ENCODE results near the gene CNNM3.
"Not testable (repeated sequence)": the region's sequence is repeated elsewhere in the genome, so short reads cannot be mapped to it uniquely, and the experiment has no call there.

Gene CNNM3

DNA sequence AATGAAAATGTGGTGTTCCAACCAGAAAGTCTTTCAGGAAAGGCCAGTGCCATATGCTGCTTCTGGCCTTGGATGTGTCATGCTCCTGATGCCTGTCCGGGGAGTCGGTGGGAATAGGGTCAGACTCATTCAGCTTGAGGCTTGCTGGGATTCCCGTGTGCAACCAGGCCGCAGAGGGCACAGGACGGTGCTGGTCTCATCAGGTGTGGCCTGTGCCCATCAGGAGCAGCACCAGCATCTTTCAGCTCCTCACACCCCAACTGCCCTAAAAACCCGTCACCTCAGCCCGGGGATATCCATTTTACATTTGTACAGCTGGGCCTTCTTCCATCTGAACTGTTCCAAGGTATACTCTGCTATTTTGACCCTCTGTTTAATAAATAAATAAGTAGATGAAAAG is 13.3 kb upstream of the CNNM3 start:
- no peak for DNase-seq (ENCODE audit: low spot score)
- ATAC-seq (ENCODE audit: low read depth): no peak
- Histone ChIP-seq H3K4me3 (ENCODE audit: severe bottlenecking) (no peak overlapping the region), H3K9me3 (ENCODE audit: severe bottlenecking) (no peaks in the 10 kb centered on the region), H3K27ac (ENCODE audit: poor library complexity, severe bottlenecking) (no peak overlapping the region), H3K27me3 (ENCODE audit: insufficient read depth, poor library complexity, severe bottlenecking) (no peaks in the 10 kb centered on the region), H3K36me3 (ENCODE audit: low read depth) (no peaks in the 10 kb centered on the region; the same call in 1 of the 2 replicates), H3K4me1 (ENCODE audit: insufficient read depth, poor library complexity, severe bottlenecking) (no peaks in the 10 kb centered on the region)
- TF ChIP-seq, protein P1, sequence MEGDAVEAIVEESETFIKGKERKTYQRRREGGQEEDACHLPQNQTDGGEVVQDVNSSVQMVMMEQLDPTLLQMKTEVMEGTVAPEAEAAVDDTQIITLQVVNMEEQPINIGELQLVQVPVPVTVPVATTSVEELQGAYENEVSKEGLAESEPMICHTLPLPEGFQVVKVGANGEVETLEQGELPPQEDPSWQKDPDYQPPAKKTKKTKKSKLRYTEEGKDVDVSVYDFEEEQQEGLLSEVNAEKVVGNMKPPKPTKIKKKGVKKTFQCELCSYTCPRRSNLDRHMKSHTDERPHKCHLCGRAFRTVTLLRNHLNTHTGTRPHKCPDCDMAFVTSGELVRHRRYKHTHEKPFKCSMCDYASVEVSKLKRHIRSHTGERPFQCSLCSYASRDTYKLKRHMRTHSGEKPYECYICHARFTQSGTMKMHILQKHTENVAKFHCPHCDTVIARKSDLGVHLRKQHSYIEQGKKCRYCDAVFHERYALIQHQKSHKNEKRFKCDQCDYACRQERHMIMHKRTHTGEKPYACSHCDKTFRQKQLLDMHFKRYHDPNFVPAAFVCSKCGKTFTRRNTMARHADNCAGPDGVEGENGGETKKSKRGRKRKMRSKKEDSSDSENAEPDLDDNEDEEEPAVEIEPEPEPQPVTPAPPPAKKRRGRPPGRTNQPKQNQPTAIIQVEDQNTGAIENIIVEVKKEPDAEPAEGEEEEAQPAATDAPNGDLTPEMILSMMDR (IDR thresholded peaks at IDR 0.05; ENCODE audit: poor library complexity, severe bottlenecking): no peak

DNA sequence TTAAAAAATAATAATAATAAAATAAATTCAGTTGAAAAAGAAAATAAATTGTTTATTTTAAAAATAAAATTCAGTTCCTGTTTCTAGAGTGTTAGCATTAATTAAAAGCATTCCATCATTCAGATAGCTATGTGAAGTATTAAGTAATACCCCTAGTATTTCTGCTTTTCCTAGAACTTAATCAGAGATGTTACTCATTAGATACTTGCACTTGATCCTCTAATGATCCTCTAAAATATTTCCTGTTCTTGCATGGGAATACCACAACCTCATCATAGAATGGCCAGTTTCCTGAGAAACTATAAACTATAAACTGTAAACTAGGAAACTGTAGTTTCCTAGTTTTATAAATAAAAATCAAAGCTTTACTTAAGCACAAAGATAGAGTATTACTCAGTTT is 11.1 kb upstream of the CNNM3 start:
- ATAC-seq (ENCODE audit: low read depth) (no peak), DNase-seq (ENCODE audit: low spot score) (no peak)
- TF ChIP-seq, protein P1 (IDR thresholded peaks at IDR 0.05; ENCODE audit: poor library complexity, severe bottlenecking): no peak
- no peaks in the 10 kb centered on the region; the same call in 1 of the 2 replicates for H3K36me3 ChIP-seq (ENCODE audit: low read depth)
- H3K4me3 ChIP-seq (ENCODE audit: severe bottlenecking): no peak overlapping the region
- H3K27ac ChIP-seq (ENCODE audit: poor library complexity, severe bottlenecking): no peak overlapping the region
- no peaks in the 10 kb centered on the region for H3K9me3 ChIP-seq (ENCODE audit: severe bottlenecking)
- no peaks in the 10 kb centered on the region for H3K4me1 ChIP-seq (ENCODE audit: insufficient read depth, poor library complexity, severe bottlenecking)
- no peaks in the 10 kb centered on the region for H3K27me3 ChIP-seq (ENCODE audit: insufficient read depth, poor library complexity, severe bottlenecking)

DNA sequence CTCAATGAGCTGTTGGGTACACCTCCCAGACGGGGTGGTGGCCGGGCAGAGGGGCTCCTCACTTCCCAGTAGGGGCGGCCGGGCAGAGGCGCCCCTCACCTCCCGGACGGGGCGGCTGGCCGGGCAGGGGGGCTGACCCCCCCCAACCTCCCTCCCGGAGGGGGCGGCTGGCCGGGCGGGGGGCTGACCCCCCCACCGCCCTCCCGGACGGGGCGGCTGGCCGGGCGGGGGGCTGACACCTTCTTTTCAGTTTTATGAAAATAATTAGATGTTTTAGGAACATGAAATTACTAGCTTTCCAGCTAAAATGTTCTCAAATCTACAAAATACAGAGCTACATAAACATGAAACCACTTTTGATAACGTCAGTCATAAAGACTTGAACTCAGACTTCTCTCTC is 10.1 kb upstream of the CNNM3 start:
- not testable (repeated sequence) for H3K36me3 ChIP-seq (ENCODE audit: low read depth); H3K27ac ChIP-seq (ENCODE audit: poor library complexity, severe bottlenecking); ATAC-seq (ENCODE audit: low read depth); H3K27me3 ChIP-seq (ENCODE audit: insufficient read depth, poor library complexity, severe bottlenecking); H3K4me1 ChIP-seq (ENCODE audit: insufficient read depth, poor library complexity, severe bottlenecking); H3K9me3 ChIP-seq (ENCODE audit: severe bottlenecking); DNase-seq (ENCODE audit: low spot score); H3K4me3 ChIP-seq (ENCODE audit: severe bottlenecking)

DNA sequence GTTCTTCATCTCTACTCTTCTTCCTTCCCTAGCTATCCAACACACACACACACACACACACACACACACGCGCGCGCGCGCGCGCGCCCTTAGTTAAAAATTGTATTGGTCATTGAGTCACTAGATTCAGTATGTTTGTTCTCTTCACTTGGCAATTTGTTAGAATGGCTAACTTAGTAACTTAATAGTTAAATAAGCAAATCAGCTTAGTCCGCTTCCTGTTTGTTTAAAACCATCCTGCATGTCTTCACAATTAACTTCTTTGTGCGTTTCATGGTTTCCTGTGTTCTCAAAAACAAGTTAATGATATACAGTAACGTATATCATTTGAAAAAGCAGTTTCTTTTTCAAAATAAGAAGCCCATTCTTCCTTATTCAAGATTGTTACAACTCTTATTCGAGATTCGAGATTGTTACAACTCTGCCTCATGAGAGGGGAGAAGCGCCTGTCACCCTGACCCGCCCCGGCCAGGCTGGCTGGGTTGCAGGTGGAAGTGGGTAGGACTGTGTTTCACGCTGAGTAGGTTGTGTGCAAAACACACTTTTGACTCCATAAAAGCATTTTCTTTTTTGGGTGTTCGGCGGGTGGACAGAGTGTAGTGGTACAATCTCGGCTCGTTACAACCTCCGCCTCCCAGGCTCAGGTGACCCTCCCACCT is 9.5 kb upstream of the CNNM3 start:
- H3K4me3 ChIP-seq (ENCODE audit: severe bottlenecking): no peak overlapping the region
- TF ChIP-seq, protein P1 (IDR thresholded peaks at IDR 0.05; ENCODE audit: poor library complexity, severe bottlenecking): no peak
- no peak for DNase-seq (ENCODE audit: low spot score)
- H3K27ac ChIP-seq (ENCODE audit: poor library complexity, severe bottlenecking): no peak overlapping the region
- ATAC-seq (ENCODE audit: low read depth): no peak
- no peaks in the 10 kb centered on the region for H3K27me3 ChIP-seq (ENCODE audit: insufficient read depth, poor library complexity, severe bottlenecking)
- no peaks in the 10 kb centered on the region for H3K4me1 ChIP-seq (ENCODE audit: insufficient read depth, poor library complexity, severe bottlenecking)
- no peaks in the 10 kb centered on the region; the same call in 1 of the 2 replicates for H3K36me3 ChIP-seq (ENCODE audit: low read depth)
- H3K9me3 ChIP-seq (ENCODE audit: severe bottlenecking): no peaks in the 10 kb centered on the region

DNA sequence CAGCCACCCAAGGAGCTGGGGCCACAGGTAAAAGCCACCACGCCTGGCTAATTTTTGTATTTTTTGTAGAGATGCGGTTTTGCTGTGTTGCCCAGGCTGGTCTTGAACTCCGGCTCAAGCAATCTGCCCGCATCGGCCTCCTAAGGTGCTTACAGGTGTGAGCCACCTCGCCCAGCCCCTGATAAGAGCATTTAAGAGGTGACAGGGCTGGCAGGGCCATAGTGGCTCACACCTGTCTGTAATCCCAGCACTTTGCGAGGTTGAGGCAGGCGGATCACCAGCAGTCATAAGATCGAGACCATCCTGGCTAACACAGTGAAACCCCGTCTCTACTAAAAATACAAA is 9.0 kb upstream of the CNNM3 start:
- Histone ChIP-seq H3K9me3 (ENCODE audit: severe bottlenecking) (no peaks in the 10 kb centered on the region), H3K27ac (ENCODE audit: poor library complexity, severe bottlenecking) (no peak overlapping the region), H3K4me3 (ENCODE audit: severe bottlenecking) (no peak overlapping the region), H3K27me3 (ENCODE audit: insufficient read depth, poor library complexity, severe bottlenecking) (no peaks in the 10 kb centered on the region), H3K4me1 (ENCODE audit: insufficient read depth, poor library complexity, severe bottlenecking) (no peaks in the 10 kb centered on the region), H3K36me3 (ENCODE audit: low read depth) (no peaks in the 10 kb centered on the region; the same call in 1 of the 2 replicates)
- TF ChIP-seq, protein P1 (IDR thresholded peaks at IDR 0.05; ENCODE audit: poor library complexity, severe bottlenecking): no peak
- ATAC-seq (ENCODE audit: low read depth) (no peak), DNase-seq (ENCODE audit: low spot score) (no peak)
